Esophagus mucosa (tissue), 1 donor: ENCODE results near the gene RIN3. TPM values are rescaled to one million over a fixed set of nuclear protein-coding genes. Genes with fewer than 3 reads are reported as not detected.

Experiments
- ATAC-seq: fragments of 200-7000 bp; cut with Tn5 transposase; one replicate; pipeline ENCODE4 v1.9.1; 2020
- total RNA-seq: library from RNA; stranded (reverse); gene quantifications from one replicate; pipeline ENCODE4 v1.2.4, GENCODE V29; 2023
- donor health status: DM: yes; HTN: yes; CAD: no.

RIN3 gene
- total RNA-seq, 1 donor from 2014 or later, result 5.4 TPM

GRCh38 chr14:92719421-92719820 lies 205.8 kb downstream of the RIN3 start:
- no peak for ATAC-seq

GRCh38 chr14:92719890-92720323 lies 206.3 kb downstream of the RIN3 start:
- peak; percentile 41 for ATAC-seq

- no peak for ATAC-seq
Observed at GRCh38 chr14:92724516-92725340, 211.1 kb downstream of the RIN3 start.

GRCh38 chr14:92726135-92726932 lies 212.8 kb downstream of the RIN3 start:
- ATAC-seq, result peak; percentile 80

GRCh38 chr14:92726933-92727262 lies 213.3 kb downstream of the RIN3 start:
- no peak for ATAC-seq

GRCh38 chr14:92728759-92729364 lies 215.3 kb downstream of the RIN3 start:
- peak; percentile 94 for ATAC-seq

GRCh38 chr14:92729634-92730358 lies 216.2 kb downstream of the RIN3 start:
- no peak for ATAC-seq

- ATAC-seq, result no peak
Observed at GRCh38 chr14:92731622-92732115, 218.1 kb downstream of the RIN3 start.

- no peak for ATAC-seq
Observed at GRCh38 chr14:92733007-92733406, 219.4 kb downstream of the RIN3 start.

GRCh38 chr14:92734618-92735017 lies 221.0 kb downstream of the RIN3 start:
- ATAC-seq, result no peak

GRCh38 chr14:92735344-92735743 lies 221.8 kb downstream of the RIN3 start:
- no peak for ATAC-seq

GRCh38 chr14:92737206-92737605 lies 223.6 kb downstream of the RIN3 start:
- no peak for ATAC-seq

GRCh38 chr14:92737619-92738188 lies 224.1 kb downstream of the RIN3 start:
- ATAC-seq, result no peak

Other genes starting within 250 kb of the RIN3 start
- gene SLC24A4, start 190.6 kb upstream of the RIN3 start, total RNA-seq, result 0.04 TPM
- gene LGMN, start 234.8 kb downstream of the RIN3 start, total RNA-seq, result 27.4 TPM